NB4 (cell line): ENCODE data around the gene CHCHD3.

Experiments used
- CTCF ChIP-seq: IDR thresholded peaks from one replicate; pipeline ENCODE4 v1.5.1; 2012; ENCODE audit warnings: low read depth, low read length
- MYC ChIP-seq: IDR thresholded peaks from 2 replicates; pipeline ENCODE4 v1.6.1; 2011; ENCODE audit warnings: low read depth, low read length
- POLR2A ChIP-seq: IDR thresholded peaks from 2 replicates; pipeline ENCODE4 v1.6.1; 2011; ENCODE audit warnings: mild to moderate bottlenecking; ENCODE audit not compliant: insufficient read length; ENCODE audit errors: extremely low read depth

- TF ChIP-seq CTCF (no peak), POLR2A (no peak), MYC (no peak)
These were observed 142.4 kb downstream of the CHCHD3 start for GRCh38 chr7:132939495-132939894.
